HG02798 (cell line): ENCODE results near the gene CARD19.
A peak's percentile ranks its signal among the peaks of the same experiment; 100 is the strongest.

Experiments
- ATAC-seq: cut with Tn5 transposase; IDR thresholded peaks from one replicate; pipeline ENCODE4 v1.9.1; 2021; ENCODE audit warnings: mild to moderate bottlenecking; ENCODE audit not compliant: unreplicated experiment, poor library complexity

The CARD19 gene

DNA sequence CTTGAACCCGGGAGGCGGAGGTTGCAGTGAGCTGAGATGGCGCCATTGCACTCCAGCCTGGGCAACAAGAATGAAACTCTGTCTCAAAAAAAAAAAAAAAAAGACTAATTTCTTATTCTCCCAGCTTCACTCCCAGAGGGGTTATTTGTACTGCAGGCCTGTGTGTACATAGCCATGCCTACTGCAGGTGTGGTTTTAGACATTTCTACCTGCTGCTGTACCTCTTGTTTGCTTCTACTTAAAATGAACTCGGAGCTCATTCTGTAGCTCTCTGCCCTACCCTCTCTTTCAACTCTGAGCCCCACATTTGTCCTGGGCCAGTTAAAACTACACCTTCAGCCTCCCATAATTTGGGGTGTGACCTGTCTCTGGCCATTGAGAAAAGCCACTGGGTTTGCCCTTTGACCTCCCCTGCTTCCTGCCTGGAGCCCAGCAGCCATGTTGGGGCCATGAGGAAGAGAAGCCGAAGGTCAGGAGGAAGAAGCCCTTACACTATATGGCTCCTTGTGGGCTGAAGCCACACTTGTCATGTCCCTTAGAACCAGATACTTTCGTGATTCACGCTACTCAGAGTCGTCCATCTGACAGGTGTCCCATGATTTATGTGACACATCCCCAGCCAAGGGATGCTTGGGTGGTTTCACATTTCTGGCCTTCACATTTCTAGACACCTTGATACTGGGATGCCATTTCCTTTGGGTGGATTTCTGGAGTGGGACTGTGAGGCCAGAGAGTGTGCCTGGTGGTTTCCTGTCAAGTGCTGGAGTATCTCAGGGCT, 9.4 kb upstream of the CARD19 start:
- ATAC-seq, result no peak

DNA sequence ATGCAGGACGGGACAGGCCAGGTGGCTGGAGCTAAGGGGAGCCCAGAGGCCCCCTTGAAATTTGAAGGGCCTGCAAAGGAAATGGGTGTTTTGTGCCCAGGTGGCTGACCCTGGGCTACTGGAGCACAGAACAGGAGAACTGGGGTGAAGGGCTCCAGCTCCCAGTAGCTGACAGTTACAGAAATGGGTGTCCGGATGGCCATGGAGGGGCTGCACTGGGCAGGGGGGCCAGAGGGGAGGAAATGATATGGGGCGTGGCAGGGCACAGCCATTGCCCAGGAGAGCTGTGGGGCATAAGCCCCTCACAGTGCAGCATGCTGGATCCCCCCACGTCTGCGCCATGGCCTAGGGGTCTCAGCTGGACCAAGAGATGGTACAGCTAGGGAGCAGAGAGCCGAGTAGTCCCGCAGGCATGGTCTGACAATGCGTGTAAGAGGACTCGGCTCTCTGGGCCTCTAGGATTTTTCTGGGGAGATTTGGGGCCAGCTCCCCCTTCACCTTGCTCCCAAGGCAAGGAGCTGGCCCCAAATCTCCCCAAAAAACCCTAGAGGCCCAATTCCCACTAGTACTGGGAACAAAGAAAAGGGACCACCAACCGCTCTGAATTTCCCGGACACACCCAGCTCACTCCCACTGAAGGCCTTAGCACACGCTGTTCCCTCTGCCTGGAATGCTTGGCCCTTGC, 7.9 kb upstream of the CARD19 start:
- ATAC-seq, result no peak

DNA sequence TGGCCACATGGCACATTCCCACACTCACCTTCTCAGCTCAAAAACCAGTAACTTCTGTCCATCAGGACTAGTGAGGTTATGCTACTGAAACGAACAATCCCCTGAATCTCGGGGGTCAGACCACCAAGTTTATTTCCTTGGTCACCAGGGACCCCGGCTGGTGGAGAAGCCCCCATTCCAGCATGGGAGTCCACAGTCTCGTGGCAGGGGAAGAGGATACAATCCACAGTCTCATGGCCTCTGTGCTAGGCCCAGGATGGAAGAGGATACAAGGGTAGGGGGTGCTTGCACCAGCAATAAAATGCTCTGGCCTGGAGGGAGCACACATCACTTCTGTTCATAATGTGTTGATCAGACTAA, 7.4 kb upstream of the CARD19 start:
- ATAC-seq, result no peak

DNA sequence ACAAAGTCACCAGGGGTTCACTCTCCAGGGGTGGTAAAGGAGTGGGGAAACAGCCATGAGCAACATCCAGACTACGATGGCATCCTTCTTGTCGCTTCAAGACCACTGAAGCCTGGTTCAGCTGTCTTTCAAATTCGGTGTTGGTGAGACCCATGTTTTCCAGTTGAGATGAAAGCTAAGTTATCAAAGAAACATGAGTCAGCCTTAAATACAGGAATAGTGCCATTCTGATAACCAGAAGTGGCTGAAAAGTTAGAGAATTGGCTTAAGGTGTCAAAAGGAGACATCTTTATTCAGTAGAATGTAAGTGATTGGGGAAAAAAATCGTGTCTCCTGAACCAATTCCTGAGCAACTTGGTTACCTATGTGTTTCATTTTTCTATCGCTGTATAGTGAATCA, 7.0 kb upstream of the CARD19 start:
- no peak for ATAC-seq

DNA sequence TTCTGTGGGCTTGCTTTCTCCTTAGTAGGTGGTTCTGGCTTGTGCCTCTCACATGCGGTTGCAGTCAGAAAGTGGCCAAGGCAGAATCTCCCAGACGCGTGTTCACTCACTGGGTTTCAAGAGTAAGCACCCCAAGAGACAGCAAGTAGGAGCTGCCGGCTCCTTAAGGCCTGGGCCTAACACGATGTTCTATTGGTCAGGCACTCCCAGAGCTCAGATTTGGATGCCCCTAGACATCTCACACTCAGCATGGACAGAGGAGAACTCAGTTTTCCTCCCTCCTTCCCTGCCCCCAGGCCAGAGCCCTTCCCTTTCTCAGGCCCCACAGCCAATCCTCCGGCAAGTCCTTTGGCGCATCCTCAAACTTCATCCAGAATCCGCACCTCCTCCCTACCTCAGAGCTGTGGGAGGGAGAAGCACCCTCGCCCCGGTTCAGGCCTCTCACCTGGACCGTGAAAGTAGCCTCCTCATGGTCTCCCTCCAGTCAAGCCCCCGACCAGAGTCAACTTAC, 6.5 kb upstream of the CARD19 start:
- ATAC-seq, result no peak

DNA sequence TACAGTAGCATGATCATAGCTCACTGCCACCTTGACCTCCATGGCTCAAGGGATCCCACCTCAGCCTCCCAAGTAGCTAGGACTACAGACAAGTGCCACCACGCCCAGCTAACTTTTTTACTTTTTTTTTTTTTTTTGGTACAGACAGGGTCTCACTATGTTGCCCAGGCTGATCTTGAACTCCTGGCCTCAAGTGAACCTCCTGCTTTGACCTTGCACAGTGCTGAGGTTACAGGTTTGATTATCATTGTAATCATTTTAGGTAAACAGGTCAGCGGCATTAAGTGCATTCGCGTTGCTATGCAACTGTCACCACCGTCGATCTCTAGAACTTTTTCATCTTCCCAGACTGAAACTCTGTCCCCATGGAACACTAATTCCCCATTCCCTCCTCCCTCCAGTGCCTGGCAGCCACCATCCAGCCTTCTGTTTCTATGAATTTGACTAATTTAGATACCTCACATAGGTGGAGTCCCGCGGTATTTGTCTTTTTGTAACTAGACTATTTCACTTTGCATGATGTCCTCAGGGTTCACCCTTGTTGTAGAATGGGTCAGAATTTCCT, 5.8 kb upstream of the CARD19 start:
- ATAC-seq, result no peak

DNA sequence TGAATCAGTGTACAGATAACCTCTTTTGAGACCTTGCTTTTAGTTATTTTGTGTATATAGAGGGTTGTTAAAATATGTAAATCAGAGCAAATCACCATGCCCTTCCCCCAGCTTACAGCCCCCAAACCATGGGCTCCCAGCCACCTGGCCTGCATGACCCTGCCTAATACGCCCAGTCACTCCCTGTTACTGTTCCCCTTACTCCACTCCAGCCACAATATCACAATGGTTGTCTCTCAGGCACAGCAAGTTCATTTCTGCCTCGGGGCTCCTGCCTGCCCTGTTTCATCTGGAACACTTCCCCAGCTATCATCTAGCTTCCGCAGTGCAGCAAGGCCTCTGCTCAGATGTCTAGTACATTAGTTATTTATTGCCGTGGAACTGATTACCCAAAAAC, 5.0 kb upstream of the CARD19 start:
- no peak for ATAC-seq

DNA sequence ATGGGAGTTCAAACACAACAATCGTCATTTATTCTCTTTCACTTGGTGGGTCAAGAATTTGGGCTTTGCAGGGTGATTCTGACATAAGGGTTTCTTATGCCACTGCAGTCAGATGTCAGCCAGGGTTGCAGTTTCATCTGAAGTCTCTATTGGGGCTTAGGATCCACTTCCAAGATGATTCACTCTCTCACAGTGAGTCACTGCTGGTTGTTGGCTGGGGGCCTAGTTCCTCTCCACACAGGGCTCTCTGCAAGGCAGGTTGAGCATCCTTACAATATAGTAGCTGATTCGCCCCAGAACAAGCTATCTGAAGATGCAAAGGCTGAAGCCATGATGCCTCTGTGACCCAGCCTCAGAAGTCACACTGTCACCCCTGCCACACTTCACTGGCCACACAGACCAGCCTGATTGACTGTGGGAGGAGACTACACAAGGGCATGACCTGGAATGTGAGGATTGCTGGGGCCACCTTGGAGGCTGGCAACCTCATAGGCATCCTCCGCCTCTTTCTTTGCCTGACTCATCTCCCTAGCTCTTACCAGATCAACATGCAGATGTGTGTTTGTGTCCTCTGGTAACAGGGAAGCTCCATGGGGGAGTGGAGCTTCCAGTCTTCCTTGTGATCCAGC, 4.5 kb upstream of the CARD19 start:
- no peak for ATAC-seq

DNA sequence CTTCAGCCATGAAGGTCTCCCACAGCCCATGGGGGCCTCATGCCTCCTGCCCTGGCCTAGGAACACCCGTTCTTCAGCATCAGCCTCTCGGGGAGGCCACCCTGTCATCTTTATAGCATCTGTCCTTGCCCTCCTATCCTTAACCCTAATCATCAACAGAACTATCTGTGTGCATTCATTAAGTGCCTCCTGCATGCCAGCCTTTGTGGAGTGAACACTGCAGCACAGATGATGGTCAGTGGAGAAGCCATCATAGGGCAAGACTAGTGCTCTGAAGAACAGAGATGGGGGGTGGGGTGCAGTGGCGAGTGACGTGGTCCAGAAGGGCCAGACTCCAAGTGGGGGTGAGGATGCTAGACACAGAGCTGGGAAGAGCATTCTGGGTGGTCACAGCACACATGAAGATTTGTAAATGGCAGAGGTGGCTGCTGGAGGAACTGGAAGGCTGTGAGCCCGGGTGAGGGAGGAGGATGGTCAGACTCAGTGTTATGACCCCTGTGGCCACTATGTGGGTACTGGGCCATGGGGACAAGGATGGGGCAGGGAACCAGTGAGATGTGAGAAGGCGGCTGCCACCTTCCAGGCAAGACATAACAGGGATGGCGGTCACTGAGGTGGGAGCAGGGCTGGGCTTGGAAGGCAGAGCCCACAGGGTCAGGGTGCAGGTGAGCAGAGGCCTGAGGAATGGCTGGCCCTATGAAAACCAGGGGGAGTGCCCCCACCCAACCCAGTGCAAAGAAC, 3.6 kb upstream of the CARD19 start:
- no peak for ATAC-seq

DNA sequence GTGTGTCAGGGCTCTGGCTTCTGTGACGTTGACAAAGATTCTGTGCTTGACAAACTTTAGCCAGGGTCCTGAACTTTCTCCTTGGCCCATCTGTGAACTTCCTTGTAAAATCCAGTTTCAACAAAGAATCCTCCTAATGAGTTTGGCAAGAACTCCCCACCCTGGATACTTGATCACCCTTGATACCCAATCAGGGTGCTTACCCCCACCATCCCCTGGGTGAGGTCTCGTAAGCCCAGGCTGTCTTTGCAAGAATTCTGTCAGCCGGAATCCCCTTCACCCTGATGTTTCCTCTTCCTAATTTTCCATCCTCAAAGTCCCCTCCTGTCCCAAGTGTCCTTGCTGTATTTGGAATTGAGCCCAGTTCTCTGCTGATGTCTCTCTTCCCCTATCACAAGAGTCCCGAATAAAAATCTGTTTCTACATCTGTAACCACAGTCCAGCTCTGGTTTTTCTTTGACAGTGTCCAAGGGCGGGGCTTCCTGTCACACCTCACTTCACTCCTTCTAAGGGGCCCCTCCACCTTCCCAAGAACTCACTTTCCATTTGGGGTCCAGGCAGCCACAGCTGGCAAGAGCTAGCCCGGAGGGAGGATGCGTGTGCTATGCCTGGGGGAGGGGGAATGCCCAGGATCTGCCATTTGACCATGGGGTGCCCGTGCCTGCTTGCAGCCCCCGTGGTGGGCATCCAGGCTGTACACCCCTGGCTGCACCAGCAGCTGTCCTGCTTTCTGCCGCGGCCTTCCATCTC, 2.7 kb upstream of the CARD19 start:
- no peak for ATAC-seq

DNA sequence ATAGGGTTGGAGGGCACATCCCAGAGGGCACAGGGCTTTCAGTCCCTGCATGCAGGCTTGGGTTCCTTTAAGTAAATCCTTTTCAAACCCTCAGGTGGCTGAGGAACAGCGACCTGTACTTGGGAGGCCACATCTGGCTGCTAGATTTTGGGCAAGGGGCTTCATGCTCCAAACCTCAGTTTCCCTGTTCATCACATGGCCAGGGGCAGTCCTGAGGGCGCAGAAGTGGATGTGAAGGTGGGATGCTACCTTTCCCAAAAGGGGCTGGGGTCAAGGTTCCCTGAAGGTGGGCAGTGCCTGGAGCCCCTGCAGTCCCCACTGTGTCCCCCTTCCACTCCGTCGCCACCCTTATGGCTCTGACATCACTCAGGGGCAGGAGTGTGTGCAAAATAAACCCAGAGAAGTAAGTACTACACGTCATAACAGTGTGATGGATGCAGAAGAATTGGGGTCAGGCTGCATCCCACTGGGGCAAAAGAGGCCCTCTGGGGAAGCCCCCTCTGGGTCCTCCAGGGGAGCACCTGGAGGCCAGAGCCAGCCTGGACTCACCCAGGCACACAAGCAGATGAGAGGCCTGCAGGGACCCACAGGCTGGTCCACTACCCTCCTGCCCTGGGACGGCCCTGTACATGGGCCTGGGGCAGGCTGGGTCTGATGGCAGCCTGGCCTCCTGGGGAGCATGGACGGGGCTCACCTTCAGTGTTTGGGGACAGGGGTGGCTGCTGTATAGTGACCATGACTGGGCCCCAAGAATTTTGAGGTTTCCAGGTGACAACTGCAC, 1.9 kb upstream of the CARD19 start:
- ATAC-seq, result no peak

DNA sequence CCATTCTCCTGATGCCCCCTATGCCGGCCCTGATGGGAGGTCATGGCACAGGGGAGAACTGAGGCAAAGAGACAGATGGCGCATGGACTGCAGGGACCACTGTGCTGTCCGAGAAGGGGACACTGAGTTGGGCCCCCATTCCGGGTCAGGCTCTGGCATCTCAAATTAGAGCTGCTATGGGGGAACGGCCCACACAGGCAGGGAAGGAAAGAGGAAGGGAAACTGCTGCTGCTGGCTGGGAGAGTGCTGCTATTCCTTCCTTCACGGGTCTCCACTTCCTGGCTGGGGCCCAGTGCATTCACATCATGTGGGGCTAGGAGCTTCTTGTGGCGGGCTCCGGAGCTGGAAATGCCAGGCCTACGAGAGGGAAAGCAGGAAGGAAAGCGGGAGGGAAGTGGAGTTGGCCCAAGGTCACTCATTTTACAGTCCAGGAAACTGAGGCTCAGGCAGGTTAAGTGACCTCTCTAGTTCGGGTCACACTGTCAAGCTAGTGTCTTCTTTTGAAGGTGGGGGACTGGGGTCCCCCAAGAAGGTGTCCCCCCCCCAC, 1.3 kb upstream of the CARD19 start:
- ATAC-seq, result no peak

DNA sequence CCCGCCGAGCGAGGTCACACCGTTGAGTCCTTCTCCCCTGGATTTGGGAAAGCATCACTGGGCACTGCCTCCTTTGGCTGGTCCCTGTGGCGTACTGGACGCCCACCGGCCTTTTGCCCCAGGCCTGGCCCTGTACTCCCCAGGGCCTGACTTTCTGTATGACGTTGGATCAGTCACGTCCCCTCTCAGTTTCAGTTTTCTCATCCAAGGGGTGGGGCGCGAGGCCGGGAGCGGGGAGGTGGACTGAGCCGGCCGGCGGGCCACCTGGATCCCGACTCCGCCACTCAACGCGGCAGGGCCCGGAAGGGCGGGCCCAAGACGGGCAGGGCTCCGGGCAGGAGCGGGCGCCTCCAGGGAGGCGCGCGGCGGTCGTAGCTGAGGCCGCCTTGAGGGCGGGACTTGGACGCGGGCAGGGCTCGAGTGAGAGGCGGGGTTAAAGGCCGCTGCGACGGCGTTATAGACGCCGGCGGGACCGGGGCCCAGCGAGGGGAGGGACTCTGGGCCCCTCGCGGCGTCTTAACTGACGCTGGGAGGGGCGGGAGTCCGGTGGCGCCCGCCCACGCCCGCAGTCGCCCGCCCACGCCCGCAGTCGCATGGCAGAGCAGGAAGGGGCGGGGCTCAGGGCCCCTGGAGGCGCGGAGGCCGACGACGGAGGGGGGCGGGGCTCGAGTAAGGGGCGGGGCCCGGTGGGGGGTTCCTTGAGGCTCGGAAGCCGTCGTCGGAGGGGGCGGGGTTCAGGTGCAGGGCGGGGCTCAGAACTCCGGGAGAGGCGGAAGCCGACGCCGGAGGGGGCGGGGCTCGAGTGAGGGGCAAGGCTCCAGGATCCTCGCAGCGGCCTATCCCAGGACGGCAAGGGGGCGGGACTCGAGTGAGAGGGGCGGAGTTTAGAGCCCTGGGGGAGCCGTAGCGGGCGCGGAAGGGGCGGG, 549 bp upstream of the CARD19 start:
- ATAC-seq, result peak; percentile 82

DNA sequence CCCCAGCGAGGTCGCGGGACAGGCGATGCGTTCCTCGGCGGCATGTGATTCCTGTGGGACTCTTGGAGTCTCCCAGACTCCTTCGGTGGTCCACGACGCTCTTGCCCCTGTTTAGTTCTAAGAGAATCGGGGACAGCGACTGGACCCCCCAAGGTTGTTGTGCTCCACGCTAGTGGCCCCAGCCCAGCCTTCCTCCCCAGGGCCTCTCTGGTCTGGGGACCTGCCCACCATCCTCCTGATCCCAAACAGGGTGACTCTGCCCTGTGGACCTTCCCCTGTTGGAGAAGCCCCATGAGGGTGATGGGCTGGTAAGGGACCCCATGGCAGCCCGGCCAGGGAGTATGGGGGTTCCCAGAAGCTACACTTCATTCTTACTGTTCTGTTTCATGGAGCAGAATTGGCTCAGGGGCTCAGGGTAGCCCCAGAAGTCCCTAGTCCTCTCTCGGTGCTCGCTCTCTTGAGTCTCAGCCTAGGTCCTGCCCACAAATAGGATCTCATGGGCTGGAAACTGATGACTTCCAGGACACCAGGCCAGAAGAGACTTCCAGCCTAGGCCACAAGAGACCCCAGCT, 880 bp downstream of the CARD19 start:
- no peak for ATAC-seq

DNA sequence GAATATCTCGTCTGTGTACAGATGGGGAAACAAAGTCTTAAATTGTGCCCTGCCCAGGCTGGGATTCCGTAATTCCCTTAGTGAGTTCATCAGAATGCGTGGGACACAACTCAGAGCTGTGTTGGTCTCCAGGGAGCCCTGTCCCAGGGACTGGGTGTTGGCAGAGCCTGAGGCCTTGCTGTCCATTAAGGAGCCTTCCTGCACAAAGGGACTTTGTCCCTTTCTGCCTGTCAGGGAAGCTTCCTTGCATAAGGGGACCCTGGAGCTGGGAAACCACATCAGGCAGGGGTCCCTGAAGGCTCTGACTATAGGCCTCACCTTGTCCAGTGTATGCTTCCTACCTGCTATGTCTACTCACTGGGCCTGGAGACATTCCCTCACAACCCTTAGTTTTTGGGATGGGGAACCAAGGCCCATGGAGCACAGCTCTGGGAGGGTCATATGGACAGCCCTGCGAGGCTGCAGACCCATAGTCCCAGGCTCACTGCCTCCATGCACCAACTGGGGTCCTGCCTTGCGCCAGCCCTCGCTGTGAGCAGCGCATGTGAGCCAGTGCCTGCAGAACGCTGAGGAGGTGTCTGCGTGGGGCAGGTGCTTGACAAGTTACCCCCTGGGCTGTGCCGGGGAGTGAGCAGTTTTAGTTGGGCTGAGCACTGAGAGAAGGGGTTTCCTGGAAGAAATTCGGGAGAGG, 1.6 kb downstream of the CARD19 start:
- ATAC-seq, result no peak

DNA sequence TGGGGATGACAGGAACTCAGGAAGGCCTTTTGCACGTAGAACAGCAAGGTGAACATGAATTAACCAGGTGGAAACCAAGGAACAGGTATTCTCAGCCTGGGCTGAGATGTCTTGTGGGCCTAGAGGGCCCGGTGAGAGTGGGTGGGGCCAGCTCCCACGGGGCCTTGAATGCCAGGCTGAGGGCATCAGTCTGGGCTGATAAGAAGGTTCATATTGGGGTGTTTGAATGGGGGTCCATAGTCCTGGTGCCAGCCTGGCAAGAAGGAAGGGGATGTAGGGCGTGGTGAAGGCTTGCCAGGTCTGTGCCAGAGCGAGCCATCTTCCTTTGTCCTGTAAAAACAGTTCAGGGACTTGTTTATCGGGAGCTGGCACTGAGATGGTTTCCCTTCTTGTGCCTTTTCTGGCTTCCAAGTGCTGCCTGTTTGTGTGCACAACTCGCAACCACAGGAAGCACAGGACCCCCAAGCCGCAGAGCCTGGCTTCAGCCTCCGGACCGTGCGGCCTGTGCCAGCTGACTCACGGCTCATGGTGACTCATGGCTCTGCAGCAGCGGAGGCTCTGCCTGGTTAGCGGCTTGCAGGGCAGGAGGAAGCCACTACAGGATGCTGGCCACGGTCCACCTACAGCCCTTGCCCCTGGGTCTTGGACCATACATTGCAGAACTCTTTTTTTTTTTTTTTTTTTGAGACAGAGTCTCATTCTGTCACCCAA, 2.4 kb downstream of the CARD19 start:
- no peak for ATAC-seq
